Nephron progenitor cell (in vitro differentiated cells): Measurements from ENCODE around the gene EMID1.
"Not testable (repeated sequence)": the region's sequence is repeated elsewhere in the genome, so short reads cannot be mapped to it uniquely, and the experiment has no call there.

Experiments
- DNase-seq: peaks from one replicate; pipeline ENCODE4 v3.0.0; 2021
- H3K27ac Mint-ChIP-seq: 2 replicates; pipeline ENCODE4 v1.8.0; 2021; ENCODE audit warnings: mild to moderate bottlenecking, moderate library complexity, mixed read lengths
- H3K27me3 Mint-ChIP-seq: 2 replicates; pipeline ENCODE4 v1.8.0; 2021; ENCODE audit warnings: mild to moderate bottlenecking, low read depth, mixed read lengths; ENCODE audit not compliant: poor library complexity
- H3K36me3 Mint-ChIP-seq: 2 replicates; pipeline ENCODE4 v1.8.0; 2021; ENCODE audit warnings: low read depth, mixed read lengths
- H3K4me1 Mint-ChIP-seq: 2 replicates; pipeline ENCODE4 v1.8.0; 2021; ENCODE audit warnings: mixed read lengths
- H3K4me3 Mint-ChIP-seq: 2 replicates; pipeline ENCODE4 v1.8.0; 2021; ENCODE audit warnings: mild to moderate bottlenecking, moderate library complexity, mixed read lengths
- H3K9me3 Mint-ChIP-seq: 2 replicates; pipeline ENCODE4 v1.8.0; 2021; ENCODE audit warnings: mild to moderate bottlenecking, moderate library complexity, mixed read lengths
- TF ChIP-seq, protein P1 (sequence below): fragments of 200-600 bp; sonication (generic); IDR thresholded peaks from 2 replicates; pipeline ENCODE4 v1.5.0; 2021; ENCODE audit warnings: antibody characterized with exemption

The EMID1 gene

DNA sequence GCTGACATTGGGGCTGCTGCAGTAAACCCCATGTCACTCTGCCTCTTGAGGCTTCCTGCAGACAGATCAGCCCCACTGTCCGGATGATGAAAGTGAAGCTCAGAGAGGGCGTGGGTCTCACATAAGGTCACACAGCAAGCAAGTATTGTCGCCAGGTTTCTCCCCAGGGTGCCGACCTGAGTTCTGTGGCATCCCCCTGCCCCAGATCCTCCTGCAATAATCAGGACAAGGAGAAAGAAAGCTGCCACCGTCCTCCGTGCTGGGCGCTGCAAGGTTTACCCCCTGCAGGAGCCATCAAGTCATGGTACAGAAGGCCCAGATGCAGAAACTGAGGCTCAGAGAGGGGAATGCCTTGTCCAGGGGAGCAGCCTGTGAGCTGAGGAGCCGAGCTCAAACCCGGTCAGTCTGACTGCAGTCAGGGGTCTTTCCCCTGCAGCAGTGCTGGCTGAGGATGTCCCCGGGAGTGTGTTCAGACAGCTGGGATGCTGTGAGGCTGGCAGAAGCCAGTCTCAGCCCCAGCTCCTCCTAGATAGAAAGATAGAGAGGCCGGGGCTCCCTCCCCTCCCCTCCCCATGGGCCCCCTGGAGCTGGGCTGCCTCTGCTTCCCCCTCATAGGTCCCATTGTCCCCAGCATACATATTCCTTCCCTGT, 13.2 kb downstream of the EMID1 start:
- H3K27ac Mint-ChIP-seq = no peak overlapping the region
- H3K4me3 Mint-ChIP-seq = no peak overlapping the region

DNA sequence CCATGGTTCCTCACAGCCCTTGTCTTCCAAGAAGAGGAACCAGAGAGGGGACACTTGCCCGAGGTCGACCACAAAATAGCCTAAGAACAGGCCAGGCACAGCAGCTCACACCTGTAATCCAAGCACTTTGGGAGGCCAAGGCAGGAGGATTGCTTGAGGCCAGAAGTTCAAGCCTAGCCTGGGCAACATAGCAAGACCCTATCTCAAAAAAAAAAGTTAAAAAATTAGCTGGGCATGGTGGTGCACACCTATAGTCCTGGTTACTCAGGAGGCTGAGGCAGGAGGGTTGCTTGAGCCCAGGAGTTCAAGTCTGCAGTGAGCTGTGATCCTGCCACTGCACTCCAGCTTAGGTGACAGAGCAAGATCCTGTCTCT, 13.7 kb downstream of the EMID1 start:
- H3K36me3 Mint-ChIP-seq = peaks cover 18% of the 10 kb centered on the region

More for the DNA sequence above, 13.2 kb downstream of the EMID1 start:
- H3K9me3 Mint-ChIP-seq = no peaks in the 10 kb centered on the region
- H3K36me3 Mint-ChIP-seq = peaks cover 18% of the 10 kb centered on the region
- DNase-seq = no peak
- peaks cover 42% of the 10 kb centered on the region for H3K4me1 Mint-ChIP-seq
- TF ChIP-seq, protein P1, sequence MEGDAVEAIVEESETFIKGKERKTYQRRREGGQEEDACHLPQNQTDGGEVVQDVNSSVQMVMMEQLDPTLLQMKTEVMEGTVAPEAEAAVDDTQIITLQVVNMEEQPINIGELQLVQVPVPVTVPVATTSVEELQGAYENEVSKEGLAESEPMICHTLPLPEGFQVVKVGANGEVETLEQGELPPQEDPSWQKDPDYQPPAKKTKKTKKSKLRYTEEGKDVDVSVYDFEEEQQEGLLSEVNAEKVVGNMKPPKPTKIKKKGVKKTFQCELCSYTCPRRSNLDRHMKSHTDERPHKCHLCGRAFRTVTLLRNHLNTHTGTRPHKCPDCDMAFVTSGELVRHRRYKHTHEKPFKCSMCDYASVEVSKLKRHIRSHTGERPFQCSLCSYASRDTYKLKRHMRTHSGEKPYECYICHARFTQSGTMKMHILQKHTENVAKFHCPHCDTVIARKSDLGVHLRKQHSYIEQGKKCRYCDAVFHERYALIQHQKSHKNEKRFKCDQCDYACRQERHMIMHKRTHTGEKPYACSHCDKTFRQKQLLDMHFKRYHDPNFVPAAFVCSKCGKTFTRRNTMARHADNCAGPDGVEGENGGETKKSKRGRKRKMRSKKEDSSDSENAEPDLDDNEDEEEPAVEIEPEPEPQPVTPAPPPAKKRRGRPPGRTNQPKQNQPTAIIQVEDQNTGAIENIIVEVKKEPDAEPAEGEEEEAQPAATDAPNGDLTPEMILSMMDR = no peak
- H3K27me3 Mint-ChIP-seq = peaks cover 8% of the 10 kb centered on the region

DNA sequence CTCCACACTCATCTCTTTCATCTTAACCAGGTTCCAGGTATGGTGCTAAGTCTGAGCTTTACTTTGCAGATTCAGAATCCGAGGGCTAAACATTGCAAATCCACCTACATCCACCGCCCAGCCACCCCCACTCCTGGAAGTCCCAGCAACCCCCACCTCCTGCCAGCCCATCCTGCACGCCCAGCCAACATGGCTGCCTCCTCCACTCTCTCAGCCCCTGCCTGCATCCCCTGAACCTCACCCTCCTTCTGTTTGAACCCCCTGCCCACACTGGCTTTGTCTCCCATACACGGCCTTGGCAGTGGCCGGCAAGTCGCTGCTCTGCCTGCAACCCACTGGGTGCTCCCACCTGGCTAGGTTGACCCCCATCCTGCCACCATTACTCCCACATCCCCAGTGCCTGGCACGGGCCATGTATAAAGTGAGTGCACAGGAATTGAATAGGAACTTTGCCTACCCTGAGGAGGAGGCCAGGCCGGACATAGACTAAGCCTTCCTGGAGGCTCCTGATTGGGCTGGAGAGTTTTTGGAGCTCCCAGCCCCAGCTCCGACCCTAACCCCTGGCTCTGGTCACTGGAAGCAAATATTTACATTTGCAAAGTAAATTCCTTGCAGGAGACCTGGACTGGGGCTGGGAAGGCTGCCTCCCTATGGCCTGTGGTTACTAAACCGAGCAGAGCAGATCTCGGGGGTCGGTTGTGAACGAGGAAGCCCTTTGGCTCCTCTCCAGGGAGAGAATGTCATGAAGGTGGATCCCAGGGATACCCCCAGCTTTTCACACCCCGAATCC, 14.4 kb downstream of the EMID1 start:
- peak overlapping the region; percentile 2 for H3K4me3 Mint-ChIP-seq
- peaks cover 36% of the 10 kb centered on the region for H3K4me1 Mint-ChIP-seq
- DNase-seq = no peak
- peaks cover 18% of the 10 kb centered on the region for H3K36me3 Mint-ChIP-seq
- H3K27ac Mint-ChIP-seq = peak overlapping the region; percentile 98
- peaks cover 4% of the 10 kb centered on the region for H3K27me3 Mint-ChIP-seq
- TF ChIP-seq, protein P1 = no peak
- H3K9me3 Mint-ChIP-seq = no peaks in the 10 kb centered on the region

More for the DNA sequence above, 13.7 kb downstream of the EMID1 start:
- H3K4me1 Mint-ChIP-seq = peaks cover 37% of the 10 kb centered on the region
- DNase-seq, H3K9me3 Mint-ChIP-seq, H3K4me3 Mint-ChIP-seq, H3K27me3 Mint-ChIP-seq, H3K27ac Mint-ChIP-seq: not testable (repeated sequence)

DNA sequence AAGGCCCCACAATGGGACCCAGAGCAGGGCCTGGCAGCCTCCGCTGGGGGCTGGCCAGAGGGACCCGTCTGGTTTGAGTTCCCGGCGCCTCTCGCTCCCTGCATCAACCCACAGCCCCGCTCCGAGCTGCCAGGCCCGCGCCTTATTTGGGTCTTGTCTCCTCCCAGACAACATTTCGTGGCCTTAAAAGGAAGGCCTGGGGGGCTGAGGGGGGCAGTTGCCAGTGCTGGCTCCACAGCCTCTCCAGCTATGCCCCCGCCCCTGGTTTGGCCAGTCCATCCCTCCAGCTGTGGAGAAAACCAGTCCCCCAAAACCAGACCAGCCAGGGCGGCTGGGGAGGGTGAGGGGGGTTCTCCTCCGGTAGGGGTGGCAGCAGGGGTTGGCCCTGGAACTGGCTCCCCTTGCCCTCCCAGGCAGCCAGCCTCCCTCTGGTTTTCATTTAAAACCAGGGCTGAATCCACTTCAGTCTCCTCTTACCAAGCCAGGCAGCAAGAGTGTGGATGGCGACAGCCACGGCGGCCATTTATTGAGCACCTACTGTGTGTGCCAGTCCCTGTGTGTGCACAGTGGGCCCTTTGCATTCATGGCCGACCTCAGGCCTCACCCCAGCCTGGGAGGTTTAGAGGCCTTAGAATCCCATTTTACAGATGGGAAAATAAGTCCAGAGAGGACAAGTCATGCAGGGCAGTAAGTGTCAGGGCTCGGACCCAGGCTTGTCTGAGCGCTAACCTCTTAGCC, 18.6 kb downstream of the EMID1 start:
- Mint-ChIP-seq H3K36me3 (peaks cover 18% of the 10 kb centered on the region), H3K4me1 (peaks cover 38% of the 10 kb centered on the region), H3K27ac (no peak overlapping the region), H3K4me3 (no peak overlapping the region), H3K27me3 (no peaks in the 10 kb centered on the region), H3K9me3 (no peaks in the 10 kb centered on the region)
- DNase-seq = no peak
- TF ChIP-seq, protein P1 = no peak

DNA sequence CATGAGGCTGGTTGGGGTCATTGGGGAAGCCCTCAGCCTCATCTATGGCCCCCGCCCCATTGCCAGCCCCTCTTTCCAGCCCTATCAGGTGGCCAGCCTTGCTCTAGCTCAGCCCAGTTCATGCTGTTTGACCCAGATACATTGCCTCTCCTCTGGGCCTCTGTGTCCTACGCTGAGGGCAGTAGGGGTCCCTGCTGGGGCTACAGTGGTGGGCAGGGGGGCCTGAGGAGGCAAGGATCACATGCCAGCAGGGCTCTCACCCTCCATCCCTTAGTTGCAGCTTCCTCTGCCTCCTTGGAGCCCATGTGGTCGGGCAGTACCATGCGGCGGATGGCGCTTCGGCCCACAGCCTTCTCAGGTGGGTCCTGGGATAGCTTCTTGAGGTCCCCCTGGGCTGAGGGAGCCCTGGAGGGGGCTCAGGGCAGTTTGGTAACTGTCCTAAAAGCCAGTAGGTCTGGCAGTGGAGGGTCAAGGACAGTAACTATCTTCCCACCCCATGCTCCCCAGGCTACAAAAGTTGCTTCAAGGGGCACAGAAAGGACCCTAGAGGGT, 19.2 kb downstream of the EMID1 start:
- TF ChIP-seq, protein P1 = no peak
- Mint-ChIP-seq H3K4me1 (peaks cover 33% of the 10 kb centered on the region), H3K27ac (no peak overlapping the region), H3K9me3 (no peaks in the 10 kb centered on the region), H3K36me3 (peaks cover 15% of the 10 kb centered on the region), H3K4me3 (no peak overlapping the region), H3K27me3 (no peaks in the 10 kb centered on the region)
- DNase-seq = no peak
